ENCODE results near the gene ABCC11. TPM values are rescaled to one million over a fixed set of nuclear protein-coding genes. Genes with fewer than 3 reads are reported as not detected.

Gene ABCC11
- total and polyA plus RNA-seq, 2 experiments from 2014 or later = 0.10 TPM; not detected in 1

- Histone ChIP-seq H4K20me1 (replicated peaks; ENCODE audit: insufficient read depth) (no peaks in the 10 kb centered on the region), H3K27ac (ENCODE audit: low read depth) (no peak overlapping the region), H3K4me2 (no peak overlapping the region), H3K4me3 (no peak overlapping the region), H3K9me2 (ENCODE audit: insufficient read depth) (peaks cover 9% of the 10 kb centered on the region; the same call in 1 of the 2 replicates), H3K36me3 (ENCODE audit: insufficient read depth) (no peaks in the 10 kb centered on the region), H2AFZ (peak overlapping the region; percentile 14; the same call in 1 of the 2 replicates), H3K27me3 (ENCODE audit: insufficient read depth) (no peaks in the 10 kb centered on the region), H3K4me1 (ENCODE audit: insufficient read depth) (no peaks in the 10 kb centered on the region), H3K79me2 (replicated peaks; ENCODE audit: insufficient read depth) (no peaks in the 10 kb centered on the region), H3F3A (replicated peaks; ENCODE audit: low read depth) (no peaks in the 10 kb centered on the region)
- Mint-ChIP-seq H3K9me3 (peaks cover 3% of the 10 kb centered on the region; the same call in 2 of the 3 replicates), H3K36me3 (ENCODE audit: low read depth) (no peaks in the 10 kb centered on the region), H3K27ac (peak overlapping the region; percentile 30; the same call in 1 of the 2 replicates), H3K4me3 (no peak overlapping the region), H3K27me3 (ENCODE audit: insufficient read depth, low read depth, poor library complexity) (peaks cover 2% of the 10 kb centered on the region), H3K4me1 (peaks cover 6% of the 10 kb centered on the region; the same call in 2 of the 3 replicates)
- TF ChIP-seq EZH2phosphoT487 (IDR thresholded peaks at IDR 0.05; ENCODE audit: unreplicated experiment) (no peak), ZNF114 (CRISPR knock-in tag; IDR thresholded peaks at IDR 0.05) (no peak), EZH2 (IDR thresholded peaks at IDR 0.05; ENCODE audit: low read depth, unreplicated experiment) (no peak), ETS1 (IDR thresholded peaks at IDR 0.05) (no peak), POLR2AphosphoS5 (IDR thresholded peaks at IDR 0.05; ENCODE audit: low read depth) (no peak), STAT1 (IDR thresholded peaks at IDR 0.05; ENCODE audit: unreplicated experiment) (no peak), NANOG (IDR thresholded peaks at IDR 0.05; ENCODE audit: borderline replicate concordance) (no peak)
- TF ChIP-seq, protein P1, sequence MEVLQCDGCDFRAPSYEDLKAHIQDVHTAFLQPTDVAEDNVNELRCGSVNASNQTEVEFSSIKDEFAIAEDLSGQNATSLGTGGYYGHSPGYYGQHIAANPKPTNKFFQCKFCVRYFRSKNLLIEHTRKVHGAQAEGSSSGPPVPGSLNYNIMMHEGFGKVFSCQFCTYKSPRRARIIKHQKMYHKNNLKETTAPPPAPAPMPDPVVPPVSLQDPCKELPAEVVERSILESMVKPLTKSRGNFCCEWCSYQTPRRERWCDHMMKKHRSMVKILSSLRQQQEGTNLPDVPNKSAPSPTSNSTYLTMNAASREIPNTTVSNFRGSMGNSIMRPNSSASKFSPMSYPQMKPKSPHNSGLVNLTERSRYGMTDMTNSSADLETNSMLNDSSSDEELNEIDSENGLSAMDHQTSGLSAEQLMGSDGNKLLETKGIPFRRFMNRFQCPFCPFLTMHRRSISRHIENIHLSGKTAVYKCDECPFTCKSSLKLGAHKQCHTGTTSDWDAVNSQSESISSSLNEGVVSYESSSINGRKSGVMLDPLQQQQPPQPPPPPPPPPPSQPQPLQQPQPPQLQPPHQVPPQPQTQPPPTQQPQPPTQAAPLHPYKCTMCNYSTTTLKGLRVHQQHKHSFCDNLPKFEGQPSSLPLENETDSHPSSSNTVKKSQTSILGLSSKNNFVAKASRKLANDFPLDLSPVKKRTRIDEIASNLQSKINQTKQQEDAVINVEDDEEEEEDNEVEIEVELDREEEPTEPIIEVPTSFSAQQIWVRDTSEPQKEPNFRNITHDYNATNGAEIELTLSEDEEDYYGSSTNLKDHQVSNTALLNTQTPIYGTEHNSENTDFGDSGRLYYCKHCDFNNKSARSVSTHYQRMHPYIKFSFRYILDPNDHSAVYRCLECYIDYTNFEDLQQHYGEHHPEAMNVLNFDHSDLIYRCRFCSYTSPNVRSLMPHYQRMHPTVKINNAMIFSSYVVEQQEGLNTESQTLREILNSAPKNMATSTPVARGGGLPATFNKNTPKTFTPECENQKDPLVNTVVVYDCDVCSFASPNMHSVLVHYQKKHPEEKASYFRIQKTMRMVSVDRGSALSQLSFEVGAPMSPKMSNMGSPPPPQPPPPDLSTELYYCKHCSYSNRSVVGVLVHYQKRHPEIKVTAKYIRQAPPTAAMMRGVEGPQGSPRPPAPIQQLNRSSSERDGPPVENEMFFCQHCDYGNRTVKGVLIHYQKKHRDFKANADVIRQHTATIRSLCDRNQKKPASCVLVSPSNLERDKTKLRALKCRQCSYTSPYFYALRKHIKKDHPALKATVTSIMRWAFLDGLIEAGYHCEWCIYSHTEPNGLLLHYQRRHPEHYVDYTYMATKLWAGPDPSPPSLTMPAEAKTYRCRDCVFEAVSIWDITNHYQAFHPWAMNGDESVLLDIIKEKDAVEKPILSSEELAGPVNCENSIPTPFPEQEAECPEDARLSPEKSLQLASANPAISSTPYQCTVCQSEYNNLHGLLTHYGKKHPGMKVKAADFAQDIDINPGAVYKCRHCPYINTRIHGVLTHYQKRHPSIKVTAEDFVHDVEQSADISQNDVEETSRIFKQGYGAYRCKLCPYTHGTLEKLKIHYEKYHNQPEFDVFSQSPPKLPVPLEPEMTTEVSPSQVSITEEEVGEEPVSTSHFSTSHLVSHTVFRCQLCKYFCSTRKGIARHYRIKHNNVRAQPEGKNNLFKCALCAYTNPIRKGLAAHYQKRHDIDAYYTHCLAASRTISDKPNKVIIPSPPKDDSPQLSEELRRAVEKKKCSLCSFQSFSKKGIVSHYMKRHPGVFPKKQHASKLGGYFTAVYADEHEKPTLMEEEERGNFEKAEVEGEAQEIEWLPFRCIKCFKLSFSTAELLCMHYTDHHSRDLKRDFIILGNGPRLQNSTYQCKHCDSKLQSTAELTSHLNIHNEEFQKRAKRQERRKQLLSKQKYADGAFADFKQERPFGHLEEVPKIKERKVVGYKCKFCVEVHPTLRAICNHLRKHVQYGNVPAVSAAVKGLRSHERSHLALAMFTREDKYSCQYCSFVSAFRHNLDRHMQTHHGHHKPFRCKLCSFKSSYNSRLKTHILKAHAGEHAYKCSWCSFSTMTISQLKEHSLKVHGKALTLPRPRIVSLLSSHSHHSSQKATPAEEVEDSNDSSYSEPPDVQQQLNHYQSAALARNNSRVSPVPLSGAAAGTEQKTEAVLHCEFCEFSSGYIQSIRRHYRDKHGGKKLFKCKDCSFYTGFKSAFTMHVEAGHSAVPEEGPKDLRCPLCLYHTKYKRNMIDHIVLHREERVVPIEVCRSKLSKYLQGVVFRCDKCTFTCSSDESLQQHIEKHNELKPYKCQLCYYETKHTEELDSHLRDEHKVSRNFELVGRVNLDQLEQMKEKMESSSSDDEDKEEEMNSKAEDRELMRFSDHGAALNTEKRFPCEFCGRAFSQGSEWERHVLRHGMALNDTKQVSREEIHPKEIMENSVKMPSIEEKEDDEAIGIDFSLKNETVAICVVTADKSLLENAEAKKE (CRISPR knock-in tag; IDR thresholded peaks at IDR 0.05) = no peak
- TF ChIP-seq, protein P2, sequence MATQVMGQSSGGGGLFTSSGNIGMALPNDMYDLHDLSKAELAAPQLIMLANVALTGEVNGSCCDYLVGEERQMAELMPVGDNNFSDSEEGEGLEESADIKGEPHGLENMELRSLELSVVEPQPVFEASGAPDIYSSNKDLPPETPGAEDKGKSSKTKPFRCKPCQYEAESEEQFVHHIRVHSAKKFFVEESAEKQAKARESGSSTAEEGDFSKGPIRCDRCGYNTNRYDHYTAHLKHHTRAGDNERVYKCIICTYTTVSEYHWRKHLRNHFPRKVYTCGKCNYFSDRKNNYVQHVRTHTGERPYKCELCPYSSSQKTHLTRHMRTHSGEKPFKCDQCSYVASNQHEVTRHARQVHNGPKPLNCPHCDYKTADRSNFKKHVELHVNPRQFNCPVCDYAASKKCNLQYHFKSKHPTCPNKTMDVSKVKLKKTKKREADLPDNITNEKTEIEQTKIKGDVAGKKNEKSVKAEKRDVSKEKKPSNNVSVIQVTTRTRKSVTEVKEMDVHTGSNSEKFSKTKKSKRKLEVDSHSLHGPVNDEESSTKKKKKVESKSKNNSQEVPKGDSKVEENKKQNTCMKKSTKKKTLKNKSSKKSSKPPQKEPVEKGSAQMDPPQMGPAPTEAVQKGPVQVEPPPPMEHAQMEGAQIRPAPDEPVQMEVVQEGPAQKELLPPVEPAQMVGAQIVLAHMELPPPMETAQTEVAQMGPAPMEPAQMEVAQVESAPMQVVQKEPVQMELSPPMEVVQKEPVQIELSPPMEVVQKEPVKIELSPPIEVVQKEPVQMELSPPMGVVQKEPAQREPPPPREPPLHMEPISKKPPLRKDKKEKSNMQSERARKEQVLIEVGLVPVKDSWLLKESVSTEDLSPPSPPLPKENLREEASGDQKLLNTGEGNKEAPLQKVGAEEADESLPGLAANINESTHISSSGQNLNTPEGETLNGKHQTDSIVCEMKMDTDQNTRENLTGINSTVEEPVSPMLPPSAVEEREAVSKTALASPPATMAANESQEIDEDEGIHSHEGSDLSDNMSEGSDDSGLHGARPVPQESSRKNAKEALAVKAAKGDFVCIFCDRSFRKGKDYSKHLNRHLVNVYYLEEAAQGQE (IDR thresholded peaks at IDR 0.05; ENCODE audit: unreplicated experiment) = no peak
- ATAC-seq (no peak), DNase-seq (ENCODE audit: low spot score) (no peak)
Measured at GRCh38 chr16:48234630-48235029, 12.7 kb downstream of the ABCC11 start.
